GM12865 (cell line): ENCODE measurements around the gene ADAMTSL1.

Experiments used
- DNase-seq: peaks from one replicate; pipeline ENCODE4 v3.0.0; 2010; ENCODE audit warnings: low read depth
- H3K4me3 ChIP-seq: 2 replicates; pipeline ENCODE4 v1.5.1; 2011; ENCODE audit warnings: mild to moderate bottlenecking, low read depth, low read length, control low read depth
- CTCF ChIP-seq: IDR thresholded peaks from 2 replicates; pipeline ENCODE4 v1.5.1; 2011; ENCODE audit warnings: low read length, control low read depth, low read depth, inconsistent platforms; ENCODE audit not compliant: insufficient read depth; ENCODE audit errors: missing control alignments

ADAMTSL1 gene

DNA sequence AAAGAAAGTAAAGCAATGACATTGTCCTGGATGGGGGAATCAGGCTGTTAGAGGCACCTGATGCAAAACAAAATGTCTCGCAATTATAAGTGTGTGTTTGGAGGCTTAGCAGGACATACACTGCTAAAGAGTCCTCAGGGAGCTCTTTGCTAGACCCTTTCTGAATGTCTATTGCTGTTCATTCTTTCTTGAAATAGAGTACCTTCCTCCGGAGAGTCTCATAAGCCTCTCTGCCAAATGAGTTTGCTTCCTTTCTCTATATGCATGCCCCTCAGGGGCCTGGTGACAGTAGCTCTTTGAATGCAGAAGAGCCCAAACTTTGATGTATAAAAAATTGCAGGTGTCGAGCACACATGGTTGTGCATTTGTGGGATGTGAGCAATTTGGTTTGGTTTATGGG is 26.4 kb upstream of the ADAMTSL1 start:
- no peak for DNase-seq
- no peak for TF ChIP-seq CTCF
- H3K4me3 ChIP-seq = no peak overlapping the region

DNA sequence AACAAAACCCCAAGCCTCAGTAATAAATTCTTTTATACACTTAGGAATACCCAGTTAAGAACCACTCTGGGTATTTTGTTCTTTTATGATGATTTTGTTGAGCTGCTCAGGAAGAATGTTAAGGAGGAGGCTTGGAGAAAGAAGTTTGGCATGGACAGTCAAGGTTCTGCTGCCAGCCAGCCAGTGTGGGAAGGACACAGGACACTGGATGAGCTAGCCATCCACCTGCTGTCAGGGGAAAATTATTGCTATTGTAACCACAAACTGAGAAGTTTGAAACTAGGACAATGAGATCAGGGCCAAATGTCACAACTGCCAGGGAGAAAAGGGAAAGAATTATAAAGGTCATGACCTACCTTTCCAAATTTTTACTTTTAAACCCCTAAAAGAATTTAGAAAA is 25.9 kb upstream of the ADAMTSL1 start:
- no peak overlapping the region for H3K4me3 ChIP-seq
- no peak for TF ChIP-seq CTCF
- DNase-seq = no peak

GRCh38 chr9:18451406-18451805 is 22.5 kb upstream of the ADAMTSL1 start:
- no peak for TF ChIP-seq CTCF
- DNase-seq = no peak
- no peak overlapping the region for H3K4me3 ChIP-seq

GRCh38 chr9:18452276-18452675 is 21.7 kb upstream of the ADAMTSL1 start:
- TF ChIP-seq CTCF = no peak
- no peak overlapping the region for H3K4me3 ChIP-seq
- no peak for DNase-seq

DNA sequence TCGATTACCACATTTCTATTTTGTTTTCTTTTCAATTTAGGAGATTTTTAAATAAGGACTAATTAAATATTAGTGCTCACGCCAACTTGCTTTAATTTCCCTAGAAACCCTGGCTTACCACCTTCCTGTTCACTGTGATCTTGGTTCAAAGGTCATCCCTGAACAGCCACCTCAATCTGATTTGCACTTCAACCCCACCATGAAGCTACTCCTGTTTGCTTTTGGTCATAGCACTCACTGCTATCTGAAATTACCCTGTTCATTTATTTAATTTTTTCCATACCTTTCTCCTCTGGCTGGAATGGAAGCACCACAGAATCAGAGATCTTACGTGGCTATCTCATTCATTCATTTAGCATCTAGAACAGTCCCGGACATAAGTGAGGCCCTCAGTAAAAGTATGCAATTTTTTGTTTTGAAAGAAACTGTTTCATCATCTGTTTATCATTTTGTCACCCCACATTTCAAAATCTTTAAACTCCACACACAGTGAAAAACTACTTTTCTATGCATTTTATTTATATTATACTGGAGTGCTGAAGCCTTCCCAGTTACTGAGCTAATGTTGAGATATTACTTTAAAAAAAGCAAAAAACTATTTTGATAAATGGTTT is 17.2 kb upstream of the ADAMTSL1 start:
- no peak overlapping the region for H3K4me3 ChIP-seq
- TF ChIP-seq CTCF = no peak
- DNase-seq = no peak

- no peak for TF ChIP-seq CTCF
Observed at GRCh38 chr9:18457510-18457909, 16.4 kb upstream of the ADAMTSL1 start.

DNA sequence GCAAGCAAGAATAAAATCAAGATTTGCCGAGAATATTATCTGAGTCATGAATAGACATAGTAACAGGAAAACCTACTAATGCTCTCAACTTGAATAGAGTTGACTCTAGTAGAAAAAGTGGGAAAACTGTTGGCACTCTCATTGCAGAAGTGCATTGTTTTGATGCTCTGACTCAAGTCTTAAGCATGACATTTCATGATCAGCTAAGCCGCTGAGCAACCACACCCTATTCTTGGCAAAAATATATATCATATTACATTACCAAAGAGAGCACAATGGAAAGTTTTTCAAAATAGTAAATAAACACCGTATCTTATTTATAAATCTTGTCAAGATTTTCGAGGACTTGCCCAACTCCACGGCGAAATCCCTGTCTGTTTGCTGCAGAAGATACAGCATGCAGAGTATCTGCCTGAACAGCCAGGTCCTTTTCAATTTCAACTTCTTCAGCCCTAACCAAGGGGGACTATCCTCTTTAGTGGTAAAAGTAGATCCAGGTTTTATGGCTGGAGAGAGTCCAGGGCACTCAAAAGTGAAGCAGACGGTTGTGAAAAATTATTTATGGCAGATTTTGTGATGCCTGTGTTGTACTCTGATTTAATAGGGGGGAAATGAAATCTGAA is 13.9 kb upstream of the ADAMTSL1 start:
- no peak for TF ChIP-seq CTCF
- no peak overlapping the region for H3K4me3 ChIP-seq
- DNase-seq = no peak

More at GRCh38 chr9:18457510-18457909, 16.4 kb upstream of the ADAMTSL1 start:
- DNase-seq = no peak
- no peak overlapping the region for H3K4me3 ChIP-seq
